Skeletal muscle cell (primary cell): Measurements from ENCODE around the gene NPLOC4.
"Not testable (repeated sequence)": the region's sequence is repeated elsewhere in the genome, so short reads cannot be mapped to it uniquely, and the experiment has no call there.

Source experiments
- DNase-seq: peaks from one replicate; pipeline ENCODE4 v3.0.0-alpha.2; 2010; ENCODE audit warnings: low read depth
- H3K4me3 ChIP-seq: 2 replicates; pipeline ENCODE4 v1.5.1; 2011; ENCODE audit warnings: low read depth, mild to moderate bottlenecking, control low read depth, low read length, moderate library complexity

Gene NPLOC4

DNA sequence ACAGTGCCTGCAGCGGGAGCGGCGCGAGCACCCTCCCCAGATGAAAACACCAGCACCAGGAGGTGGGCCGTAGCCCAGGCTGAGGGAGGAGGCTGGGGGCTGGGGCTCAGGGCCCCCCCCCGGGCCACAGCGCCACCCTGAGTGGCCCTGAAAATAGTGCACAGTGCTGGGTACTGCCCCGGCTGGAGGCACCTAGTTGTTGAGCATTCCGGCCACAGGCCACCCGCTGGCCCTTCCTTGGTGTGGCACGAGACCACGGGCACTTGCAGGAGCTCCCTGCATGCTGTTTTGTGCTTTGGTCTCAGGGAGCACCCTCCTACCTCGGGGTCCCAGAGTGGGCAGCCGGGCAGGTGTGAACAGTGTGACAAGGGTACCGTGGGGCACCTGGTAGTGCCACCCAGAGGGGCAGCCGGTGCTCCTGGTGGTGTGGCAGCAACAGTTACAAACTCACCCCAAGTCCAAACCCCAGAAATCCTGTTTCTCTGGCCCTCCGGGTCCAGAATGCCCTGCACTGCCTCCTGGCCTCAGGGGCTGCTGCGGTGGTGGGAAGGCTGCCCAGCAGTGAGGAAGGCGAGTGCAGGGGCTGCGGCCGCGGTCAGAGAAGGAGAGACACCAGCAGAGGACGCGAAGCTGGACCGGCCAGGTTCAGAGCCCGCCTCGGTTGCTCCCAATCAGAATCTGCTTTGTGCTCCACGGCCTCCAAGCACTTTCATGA, 96.8 kb downstream of the NPLOC4 start:
- H3K4me3 ChIP-seq = no peak overlapping the region
- no peak for DNase-seq

DNA sequence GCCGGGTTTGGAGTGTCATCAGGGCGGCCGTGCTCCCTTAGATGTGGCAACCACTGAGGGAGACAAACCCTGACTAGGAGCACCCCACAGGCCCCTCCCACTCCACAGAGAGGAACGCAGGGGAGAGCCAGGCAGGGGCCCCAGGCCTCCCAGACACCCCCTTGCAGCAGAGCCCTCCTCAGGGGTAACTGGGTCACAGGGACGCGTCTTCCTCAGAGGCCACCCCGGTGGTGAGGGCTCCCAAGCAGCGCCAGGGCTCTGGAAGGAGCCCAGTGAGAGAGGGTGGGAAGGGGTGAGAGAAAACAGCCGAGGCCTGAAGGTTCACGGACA, 97.4 kb downstream of the NPLOC4 start:
- H3K4me3 ChIP-seq = no peak overlapping the region
- DNase-seq = no peak

DNA sequence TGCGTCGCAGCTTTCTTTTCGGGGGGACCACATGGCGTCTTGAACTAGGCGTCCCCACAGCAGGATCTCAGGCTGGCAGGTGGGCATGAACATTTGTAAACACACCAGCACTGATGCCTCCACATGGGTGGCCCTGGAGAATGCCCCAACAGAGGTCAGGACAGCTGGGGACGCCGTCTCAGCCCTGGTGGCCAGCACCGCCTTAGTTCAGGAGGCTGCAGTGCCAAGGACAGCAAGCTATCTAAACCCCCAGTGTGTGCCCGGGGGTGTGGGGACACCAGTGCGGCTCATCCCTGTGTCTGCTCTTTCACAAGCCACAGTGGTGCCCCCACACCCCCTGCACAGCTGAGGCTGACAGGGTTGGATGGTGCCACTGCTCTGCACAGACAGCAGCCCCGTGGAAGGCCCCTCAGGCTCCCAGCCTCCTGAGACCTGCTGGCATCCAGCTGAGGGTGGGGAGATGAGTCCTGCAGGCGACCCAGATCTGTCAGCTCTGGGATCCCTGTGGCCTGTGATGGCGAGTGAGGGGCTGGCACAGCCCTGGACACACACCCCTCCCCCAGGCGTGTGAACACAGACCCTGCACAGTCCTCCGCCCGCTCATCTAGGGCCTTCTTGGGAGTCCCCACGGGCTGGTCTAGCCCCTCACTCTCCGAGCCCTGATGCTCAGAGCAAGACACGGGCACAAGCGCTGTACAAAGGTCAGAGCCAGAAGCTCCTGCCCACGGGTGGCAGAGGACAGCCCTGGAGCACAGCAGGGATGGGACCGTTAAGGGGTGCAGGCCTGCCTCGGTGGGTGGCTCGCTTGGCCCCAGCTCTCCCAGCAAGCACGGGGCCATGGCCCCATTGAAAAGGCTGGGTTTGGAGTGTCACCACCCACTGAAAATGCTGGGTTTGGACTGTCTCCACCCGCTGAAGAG, 98.0 kb downstream of the NPLOC4 start:
- DNase-seq = no peak
- H3K4me3 ChIP-seq = no peak overlapping the region

DNA sequence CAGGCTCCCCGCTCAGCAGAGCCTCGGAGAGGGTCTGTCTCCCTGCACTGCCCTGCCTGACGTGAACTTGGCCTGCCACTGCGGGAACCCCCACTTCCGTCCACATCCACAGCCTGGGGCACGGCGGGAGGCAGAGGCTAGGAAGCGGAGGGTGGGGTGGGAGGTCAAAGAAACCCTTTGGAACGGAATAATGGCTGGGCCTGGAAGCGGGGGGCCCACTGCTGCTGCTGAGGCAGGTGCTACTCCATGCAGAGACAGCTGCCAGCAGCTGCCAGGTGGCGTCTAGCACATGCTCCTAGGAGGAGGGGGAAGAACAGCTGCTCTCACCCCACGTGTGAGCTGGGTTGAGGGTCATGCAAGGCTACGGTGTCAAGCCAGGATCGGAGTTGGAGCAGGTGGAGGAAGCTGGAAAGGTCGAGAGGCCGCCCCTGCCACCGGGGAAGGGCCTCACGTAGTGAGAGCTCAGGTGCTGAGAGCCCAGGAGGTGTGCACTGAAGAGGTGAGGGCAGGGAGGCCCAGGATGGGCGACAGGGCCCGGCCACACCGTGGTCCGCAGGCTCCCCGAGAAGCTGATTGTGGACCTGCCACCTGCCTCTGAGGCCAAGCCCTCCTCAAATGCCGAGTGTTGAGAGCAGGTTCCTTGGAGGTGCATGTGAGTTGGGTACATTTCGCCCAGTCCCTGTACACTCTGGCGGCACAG, 98.9 kb downstream of the NPLOC4 start:
- no peak overlapping the region for H3K4me3 ChIP-seq
- DNase-seq = peak; percentile 36

DNA sequence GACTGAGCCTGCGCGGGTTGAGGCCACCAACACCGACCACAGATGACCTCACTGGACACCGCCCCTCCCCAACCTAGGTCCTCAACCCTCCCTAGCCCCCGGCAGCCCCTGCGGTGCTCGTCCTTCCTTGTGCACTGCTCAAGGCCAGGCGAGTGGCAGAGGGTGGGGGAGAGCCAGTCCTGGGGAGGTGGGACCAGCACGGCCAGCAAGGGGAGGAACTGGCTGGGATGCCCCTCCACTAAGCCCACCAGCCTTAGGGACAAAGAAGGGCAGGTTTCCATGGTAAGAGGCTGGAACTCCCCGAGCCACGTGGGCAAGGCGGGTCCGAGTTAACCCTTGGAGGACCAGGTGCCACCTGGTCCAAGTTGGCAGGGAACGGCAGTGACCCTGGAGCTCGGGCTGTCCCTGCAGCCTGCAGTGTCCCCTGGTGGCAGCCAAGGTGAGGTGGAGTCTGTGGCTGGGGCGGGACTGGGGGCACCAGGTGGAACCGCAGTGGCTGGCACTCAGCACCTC, 99.5 kb downstream of the NPLOC4 start:
- DNase-seq = no peak

DNA sequence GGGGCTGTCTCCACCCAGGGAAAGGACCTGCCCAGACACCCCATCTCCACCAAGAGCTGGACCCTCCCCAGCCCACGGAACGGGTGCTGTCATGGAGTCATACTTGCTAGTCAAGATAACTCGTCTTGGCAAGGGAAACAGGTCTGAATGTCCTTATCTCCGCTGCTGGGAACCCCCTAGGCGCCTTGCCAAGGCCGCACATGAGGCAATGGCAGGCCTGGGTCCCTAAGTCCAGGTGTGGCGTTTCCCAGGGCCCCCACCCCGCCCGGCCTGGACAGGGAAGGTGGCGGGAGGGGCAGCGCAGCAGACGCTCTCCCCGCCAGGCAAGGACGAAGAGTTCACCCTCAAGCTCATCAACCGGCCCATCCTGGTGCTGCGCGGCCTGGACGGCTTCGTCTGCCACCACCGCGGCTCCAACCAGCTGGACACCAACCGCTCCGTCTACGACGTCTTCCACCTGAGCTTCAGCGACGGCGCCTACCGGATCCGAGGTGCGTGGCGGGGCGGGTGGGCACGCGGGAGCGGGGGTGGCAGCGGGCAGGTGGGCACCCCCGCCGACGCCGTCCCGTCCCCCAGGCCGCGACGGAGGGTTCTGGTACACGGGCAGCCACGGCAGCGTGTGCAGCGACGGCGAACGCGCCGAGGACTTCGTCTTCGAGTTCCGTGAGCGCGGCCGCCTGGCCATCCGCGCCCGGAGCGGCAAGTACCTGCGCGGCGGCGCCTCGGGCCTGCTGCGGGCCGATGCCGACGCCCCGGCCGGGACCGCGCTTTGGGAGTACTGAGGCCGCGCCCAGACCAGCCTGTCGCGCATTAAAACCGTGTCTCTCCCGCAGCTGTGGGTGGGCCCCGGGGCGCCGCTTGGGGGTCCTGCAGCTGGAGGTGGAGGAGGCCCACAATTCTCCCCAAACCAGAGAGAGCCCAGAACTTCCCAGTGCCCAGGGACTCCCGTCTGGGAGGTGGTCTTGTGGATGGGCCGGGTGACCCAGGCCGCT, 100.3 kb downstream of the NPLOC4 start:
- DNase-seq = no peak
- H3K4me3 ChIP-seq = no peak overlapping the region

More for the DNA sequence above, 99.5 kb downstream of the NPLOC4 start:
- no peak overlapping the region for H3K4me3 ChIP-seq

DNA sequence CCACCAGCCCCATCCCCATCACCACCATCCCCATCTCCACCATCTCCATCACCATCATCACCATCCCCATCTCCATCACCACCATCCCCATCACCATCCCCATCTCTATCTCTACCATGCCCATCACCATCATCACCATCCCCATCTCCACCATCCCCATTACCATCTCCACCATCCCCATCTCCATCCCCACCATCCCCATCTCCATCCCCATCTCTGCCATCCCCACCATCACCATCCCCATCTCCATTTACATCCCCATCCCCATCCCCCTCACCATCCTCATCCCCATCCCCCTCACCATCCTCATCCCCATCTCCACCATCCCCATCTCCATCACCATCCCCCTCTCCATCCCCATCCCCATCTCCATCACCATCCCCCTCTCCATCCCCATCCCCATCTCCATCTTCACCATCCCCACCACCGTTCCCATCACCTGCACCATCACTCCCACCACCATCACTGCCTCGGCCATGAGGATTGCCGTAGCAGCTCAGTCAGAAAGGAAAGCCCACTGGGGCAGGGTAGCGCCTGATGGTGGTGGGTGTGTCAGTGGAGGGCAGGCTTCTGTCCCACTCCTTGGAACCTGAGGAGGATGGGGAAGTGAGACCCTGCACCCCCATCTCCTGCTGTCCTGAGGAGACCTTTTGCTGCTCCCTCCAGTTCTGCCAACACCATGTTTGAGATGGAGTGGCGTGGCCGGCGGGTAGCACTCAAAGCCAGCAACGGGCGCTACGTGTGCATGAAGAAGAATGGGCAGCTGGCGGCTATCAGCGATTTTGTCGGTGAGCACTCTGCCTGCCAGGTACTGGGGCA, 101.2 kb downstream of the NPLOC4 start:
- no peak for DNase-seq
- no peak overlapping the region for H3K4me3 ChIP-seq

DNA sequence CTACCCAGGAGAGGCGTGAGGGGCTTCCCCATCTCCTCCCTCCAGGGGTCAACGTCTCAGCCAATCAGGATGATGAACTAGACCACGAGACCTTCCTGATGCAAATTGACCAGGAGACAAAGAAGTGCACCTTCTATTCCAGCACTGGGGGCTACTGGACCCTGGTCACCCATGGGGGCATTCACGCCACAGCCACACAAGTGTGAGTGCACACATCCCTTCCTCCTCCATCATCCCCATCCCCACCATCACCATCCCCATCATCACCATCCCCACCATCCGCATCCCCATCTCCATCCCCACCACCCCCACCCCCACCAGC, 101.9 kb downstream of the NPLOC4 start:
- H3K4me3 ChIP-seq = no peak overlapping the region
- DNase-seq = no peak

DNA sequence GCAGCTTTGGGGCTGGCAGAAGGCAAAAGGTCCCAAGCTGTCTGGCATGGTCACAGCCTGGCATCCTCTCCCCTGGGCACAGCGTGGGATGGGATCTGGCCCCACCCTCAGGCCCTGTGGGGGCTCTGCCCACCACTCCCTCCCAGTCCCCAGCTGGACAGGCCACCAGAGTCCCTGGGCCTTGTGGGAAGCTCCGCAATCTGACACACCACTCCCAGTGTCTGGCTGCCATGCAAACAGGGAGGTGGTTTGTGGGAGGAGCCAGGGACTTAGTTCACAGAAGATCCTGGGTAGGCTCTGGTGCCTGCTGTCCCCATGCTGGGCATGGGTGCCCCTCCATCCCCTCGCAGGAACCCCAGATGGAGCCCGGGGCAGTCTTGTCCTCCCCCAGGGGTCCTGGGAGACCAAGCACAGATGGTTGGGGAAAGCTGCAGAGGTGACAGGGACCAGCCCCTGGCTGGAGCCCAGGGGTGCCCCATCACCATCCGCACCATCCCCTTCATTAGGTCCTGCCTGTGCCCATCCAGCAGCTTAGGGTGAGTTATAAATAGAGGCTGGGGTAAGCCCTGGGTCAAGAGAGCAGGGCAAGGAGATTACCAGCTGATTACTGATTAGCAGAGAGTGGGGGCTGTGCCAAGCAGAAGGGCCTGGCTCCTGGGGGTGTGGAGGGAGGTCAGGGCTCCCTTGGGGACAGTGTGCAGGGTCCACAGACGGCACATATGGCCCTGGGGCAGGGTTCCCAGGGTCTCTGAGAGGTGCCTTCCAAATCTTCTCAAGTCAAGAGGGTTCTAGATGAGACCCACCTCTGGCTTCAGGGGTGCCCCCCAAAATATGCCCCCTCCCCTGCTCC, 102.5 kb downstream of the NPLOC4 start:
- H3K4me3 ChIP-seq = no peak overlapping the region
- DNase-seq = no peak

DNA sequence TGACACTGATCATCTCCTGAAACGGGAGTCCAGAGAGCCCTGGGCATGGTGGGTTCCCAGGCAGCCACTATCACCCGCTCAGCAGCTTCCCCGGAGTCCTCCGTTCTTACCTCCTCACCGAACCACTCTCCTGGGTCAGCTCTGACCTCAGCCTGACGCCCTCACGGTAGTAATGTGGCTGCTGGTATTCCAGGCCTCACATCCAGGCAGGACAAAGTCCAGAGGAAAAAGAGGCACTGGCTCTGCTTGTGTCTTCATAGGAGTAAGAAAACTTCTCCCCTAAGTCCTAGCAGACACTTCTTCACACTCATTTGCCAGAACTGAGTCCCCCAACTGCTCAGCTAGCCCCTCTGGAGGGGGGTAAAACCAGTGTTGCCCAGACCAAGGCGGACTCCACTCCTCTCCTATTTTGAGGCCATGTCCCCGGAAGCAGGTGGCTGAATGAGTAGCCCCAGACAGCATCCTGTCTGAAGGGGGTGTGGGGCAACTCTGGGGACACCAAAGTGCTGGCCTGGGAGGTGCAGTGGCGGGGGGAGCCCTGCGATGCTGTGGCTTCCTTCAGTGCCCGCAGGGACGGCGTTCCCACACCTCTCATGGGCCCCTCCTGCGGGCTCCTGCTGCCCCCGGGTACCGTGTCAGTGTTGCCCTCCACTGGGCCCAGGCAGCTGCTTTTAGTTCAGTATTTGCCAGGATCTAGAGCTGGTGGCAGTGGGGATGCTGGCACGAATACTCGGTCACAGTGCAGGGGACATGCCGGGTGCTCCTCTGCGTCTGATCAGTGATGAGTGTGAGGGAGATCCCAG, 103.4 kb downstream of the NPLOC4 start:
- no peak for DNase-seq
- H3K4me3 ChIP-seq = no peak overlapping the region

DNA sequence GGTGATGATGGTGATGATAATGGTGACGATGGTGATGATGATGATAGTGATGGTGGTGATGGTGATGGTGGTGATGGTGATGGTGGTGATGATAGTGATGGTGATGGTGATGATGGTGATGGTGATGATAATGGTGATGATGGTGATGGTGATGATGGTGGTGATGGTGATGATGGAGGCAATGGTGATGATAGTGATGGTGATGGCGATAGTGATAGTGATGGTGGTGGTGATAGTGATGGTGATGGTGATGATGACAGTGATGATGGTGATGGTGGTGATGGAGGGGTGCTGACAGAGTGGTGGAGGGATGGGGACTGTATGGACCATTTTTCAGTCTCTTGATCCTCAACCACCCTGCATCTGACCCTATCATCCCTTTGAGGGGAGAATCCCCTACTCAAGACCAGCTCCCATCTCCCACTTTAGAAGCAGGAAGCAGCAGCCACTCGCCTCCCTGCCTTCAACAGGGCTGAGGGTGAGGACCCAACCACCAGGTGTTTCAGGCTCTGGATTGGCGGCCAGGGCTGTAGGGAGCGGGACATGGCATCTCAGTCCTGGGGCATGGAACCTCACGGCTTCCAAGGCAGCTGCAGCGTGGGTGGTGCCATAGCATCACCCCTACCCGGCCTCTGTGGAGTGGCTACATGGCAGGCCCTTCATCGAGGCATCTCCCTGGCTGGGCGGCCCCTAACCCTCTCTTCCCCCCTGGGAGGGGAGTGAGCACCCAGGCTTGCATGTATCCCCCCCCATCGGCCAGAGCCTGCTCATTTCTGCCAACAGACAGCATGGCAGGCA, 104.2 kb downstream of the NPLOC4 start:
- DNase-seq = no peak
- H3K4me3 ChIP-seq = no peak overlapping the region

DNA sequence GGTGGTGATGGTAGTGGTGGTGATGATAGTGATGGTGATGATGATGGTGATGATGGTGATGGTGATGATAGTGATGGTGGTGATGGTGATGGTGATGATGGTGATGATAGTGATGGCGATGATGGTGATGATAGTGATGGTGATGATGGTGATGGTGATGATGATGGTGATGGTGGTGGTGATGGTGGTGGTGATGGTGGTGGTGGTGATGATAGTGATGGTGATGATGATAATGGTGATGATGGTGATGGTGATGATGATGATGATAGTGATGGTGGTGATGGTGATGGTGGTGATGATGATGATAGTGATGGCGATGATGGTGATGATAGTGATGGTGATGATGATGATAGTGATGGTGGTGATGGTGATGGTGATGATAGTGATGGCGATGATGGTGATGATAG, 104.9 kb downstream of the NPLOC4 start:
- not testable (repeated sequence) for DNase-seq, H3K4me3 ChIP-seq

DNA sequence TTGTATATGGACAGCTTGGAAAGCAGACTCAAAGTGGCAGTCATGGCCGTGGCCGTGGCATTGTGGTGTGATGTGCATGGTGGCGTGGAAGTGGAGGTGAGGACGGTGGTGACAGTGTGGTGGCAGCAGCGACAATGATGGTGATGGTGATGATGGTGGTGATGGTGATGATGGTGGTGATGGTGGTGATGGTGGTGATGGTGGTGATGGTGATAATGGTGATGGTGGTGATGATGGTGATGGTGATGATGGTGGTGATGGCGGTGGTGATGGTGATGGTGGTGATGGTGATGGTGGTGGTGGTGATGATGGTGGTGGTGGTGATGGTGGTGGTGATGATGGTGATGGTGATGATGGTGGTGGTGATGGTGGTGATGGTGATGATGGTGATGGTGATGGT, 105.9 kb downstream of the NPLOC4 start:
- not testable (repeated sequence) for DNase-seq, H3K4me3 ChIP-seq

DNA sequence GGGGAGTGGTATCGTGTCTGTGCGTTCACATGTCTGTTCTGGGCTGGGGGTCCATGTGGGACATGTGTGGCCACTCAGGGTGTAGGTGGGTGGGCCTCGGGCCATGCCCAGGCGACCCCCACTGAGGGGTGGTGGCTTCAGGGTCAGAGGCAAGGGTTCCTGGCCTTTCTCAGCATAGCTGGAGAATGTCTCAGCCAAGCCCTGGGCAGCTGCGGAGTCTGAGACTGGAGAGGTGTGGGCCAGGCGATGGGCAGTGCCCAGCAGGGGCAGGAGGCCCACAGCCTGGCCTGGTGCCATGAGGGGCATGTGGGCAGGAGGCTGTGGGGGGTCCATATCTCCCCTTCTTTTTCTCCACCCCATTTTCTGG, 107.5 kb downstream of the NPLOC4 start:
- no peak for DNase-seq
- no peak overlapping the region for H3K4me3 ChIP-seq

DNA sequence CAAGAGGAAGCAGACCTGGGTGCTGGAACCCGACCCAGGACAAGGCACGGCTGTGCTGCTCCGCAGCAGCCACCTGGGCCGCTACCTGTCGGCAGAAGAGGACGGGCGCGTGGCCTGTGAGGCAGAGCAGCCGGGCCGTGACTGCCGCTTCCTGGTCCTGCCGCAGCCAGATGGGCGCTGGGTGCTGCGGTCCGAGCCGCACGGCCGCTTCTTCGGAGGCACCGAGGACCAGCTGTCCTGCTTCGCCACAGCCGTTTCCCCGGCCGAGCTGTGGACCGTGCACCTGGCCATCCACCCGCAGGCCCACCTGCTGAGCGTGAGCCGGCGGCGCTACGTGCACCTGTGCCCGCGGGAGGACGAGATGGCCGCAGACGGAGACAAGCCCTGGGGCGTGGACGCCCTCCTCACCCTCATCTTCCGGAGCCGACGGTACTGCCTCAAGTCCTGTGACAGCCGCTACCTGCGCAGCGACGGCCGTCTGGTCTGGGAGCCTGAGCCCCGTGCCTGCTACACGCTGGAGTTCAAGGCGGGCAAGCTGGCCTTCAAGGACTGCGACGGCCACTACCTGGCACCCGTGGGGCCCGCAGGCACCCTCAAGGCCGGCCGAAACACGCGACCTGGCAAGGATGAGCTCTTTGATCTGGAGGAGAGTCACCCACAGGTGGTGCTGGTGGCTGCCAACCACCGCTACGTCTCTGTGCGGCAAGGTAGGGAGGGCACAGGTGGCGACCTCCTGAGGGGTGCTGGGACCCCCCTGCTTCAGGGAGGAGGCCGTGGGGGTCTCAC, 108.1 kb downstream of the NPLOC4 start:
- H3K4me3 ChIP-seq = no peak overlapping the region
- no peak for DNase-seq

DNA sequence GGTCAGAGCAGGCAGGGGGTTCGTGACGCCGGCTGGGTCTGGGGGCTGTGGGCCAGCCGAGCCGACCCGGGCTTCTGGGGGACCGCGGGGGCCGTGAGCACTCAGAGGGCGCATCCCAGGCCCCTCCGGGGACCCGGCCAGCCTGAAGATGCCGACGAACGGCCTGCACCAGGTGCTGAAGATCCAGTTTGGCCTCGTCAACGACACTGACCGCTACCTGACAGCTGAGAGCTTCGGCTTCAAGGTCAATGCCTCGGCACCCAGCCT, 108.6 kb downstream of the NPLOC4 start:
- no peak for DNase-seq
- H3K4me3 ChIP-seq = no peak overlapping the region
